GM12873 (cell line): Measurements from ENCODE around the gene CDH23.
A peak's percentile ranks its signal among the peaks of the same experiment; 100 is the strongest.

Experiments
- TF ChIP-seq, protein P1 (sequence below): IDR thresholded peaks from 2 replicates; pipeline ENCODE4 v1.5.1; 2012; ENCODE audit warnings: low read depth, mild to moderate bottlenecking, moderate library complexity, low read length, control low read depth; ENCODE audit not compliant: insufficient read depth; ENCODE audit errors: missing control alignments

CDH23 gene

GRCh38 chr10:71646037-71646436 lies 249.3 kb downstream of the CDH23 start:
- TF ChIP-seq, protein P1, sequence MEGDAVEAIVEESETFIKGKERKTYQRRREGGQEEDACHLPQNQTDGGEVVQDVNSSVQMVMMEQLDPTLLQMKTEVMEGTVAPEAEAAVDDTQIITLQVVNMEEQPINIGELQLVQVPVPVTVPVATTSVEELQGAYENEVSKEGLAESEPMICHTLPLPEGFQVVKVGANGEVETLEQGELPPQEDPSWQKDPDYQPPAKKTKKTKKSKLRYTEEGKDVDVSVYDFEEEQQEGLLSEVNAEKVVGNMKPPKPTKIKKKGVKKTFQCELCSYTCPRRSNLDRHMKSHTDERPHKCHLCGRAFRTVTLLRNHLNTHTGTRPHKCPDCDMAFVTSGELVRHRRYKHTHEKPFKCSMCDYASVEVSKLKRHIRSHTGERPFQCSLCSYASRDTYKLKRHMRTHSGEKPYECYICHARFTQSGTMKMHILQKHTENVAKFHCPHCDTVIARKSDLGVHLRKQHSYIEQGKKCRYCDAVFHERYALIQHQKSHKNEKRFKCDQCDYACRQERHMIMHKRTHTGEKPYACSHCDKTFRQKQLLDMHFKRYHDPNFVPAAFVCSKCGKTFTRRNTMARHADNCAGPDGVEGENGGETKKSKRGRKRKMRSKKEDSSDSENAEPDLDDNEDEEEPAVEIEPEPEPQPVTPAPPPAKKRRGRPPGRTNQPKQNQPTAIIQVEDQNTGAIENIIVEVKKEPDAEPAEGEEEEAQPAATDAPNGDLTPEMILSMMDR = no peak

DNA sequence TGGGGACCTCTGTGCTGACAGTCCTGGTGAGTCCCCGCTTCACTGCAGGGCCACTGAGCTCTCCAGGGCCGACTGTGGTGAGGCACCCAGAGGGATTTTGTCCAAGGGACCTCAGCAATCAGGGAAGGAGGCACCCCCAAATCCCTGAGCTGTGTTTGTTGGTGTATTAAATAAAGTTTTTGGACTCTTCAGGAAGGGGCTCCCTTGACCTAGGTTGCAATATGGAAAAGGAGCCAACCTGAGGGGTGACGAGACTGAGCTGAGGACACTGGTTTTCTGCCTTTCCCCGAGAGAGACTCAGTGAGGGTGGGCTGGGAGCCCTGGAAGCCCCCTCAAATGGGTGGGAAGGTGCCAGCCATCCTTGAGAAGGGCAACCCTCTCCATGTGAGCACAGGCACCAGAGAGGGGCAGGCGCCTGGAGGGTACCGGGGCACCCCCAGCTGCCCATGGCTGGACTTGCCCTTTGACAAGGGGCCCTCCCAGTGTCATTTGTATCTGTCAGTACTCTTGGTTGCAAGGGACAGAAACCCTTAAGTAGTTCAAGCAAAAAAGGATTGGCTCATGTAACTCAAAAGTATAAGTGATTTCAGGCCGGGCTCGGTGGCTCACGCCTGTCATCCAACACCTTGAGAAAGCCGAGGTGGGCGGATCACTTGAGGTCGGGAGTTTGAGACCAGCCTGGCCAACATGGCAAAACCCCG lies 250.0 kb downstream of the CDH23 start:
- TF ChIP-seq, protein P1 = no peak

GRCh38 chr10:71647526-71648253 lies 251.0 kb downstream of the CDH23 start:
- TF ChIP-seq, protein P1 = peak; percentile 47

DNA sequence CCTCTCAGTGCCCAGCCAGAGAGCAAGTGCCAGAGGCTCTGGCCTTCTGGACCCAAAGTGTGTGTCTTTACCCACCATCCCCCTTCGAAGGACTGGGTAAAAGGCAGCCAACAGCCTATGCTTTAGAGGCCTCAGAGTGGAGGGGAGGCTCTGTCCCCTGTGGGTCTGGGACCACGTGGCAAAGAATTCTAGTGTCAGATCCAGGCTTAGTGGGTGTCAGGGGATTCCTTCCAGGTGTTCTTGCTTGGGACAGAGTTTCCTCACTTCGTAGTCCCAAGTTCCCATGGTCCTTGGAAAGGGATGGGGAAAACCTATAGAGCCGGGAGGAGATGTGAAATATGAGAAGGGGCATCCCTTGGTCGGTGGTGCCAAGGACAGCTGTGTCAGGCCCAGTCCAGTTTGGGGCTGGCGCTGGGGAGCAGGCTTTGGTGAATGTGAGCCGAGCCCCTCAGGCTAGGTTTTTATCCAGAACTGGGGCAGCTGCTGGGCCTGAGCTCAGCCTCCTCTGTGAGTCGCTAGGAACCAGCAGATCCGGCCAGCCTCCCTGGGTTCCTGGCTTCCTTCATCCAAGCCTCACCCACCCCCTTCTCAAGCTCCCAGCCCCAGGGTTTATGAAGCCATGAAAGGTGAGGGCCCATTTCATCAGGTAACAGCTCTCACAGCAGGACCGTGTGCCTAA lies 251.7 kb downstream of the CDH23 start:
- TF ChIP-seq, protein P1 = no peak

GRCh38 chr10:71648933-71649320 lies 252.2 kb downstream of the CDH23 start:
- TF ChIP-seq, protein P1 = no peak

- TF ChIP-seq, protein P1 = no peak
Observed at GRCh38 chr10:71649631-71650030, 252.9 kb downstream of the CDH23 start.

DNA sequence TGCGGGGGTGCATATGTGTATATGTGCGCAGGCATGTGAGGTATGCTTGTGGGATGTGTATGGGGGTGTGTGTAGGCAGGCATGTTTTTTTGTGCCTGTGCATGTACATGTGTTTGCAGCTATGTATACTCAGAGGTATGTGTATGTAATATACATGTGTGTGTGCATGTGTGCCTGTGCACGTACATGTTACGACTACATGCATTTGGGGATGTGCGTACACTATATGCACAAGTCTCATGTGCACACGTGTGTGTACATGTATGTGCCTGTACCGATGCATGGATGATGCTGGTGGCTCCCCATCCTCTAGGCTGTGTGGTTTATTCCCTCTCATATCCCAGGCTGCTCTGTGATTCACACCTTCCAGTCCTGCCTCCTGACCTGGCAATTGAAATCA lies 253.7 kb downstream of the CDH23 start:
- TF ChIP-seq, protein P1 = no peak
